SH-SY5Y (cell line): ENCODE results near the gene ACTL8.

ENCODE experiments used
- GATA2 ChIP-seq: IDR thresholded peaks from 2 replicates; pipeline ENCODE4 v1.6.1; 2011; ENCODE audit warnings: mild to moderate bottlenecking, low read depth, low read length
- GATA3 ChIP-seq: IDR thresholded peaks from 2 replicates; pipeline ENCODE4 v1.6.1; 2011; ENCODE audit warnings: low read depth, mild to moderate bottlenecking, low read length, moderate library complexity

The ACTL8 gene

DNA sequence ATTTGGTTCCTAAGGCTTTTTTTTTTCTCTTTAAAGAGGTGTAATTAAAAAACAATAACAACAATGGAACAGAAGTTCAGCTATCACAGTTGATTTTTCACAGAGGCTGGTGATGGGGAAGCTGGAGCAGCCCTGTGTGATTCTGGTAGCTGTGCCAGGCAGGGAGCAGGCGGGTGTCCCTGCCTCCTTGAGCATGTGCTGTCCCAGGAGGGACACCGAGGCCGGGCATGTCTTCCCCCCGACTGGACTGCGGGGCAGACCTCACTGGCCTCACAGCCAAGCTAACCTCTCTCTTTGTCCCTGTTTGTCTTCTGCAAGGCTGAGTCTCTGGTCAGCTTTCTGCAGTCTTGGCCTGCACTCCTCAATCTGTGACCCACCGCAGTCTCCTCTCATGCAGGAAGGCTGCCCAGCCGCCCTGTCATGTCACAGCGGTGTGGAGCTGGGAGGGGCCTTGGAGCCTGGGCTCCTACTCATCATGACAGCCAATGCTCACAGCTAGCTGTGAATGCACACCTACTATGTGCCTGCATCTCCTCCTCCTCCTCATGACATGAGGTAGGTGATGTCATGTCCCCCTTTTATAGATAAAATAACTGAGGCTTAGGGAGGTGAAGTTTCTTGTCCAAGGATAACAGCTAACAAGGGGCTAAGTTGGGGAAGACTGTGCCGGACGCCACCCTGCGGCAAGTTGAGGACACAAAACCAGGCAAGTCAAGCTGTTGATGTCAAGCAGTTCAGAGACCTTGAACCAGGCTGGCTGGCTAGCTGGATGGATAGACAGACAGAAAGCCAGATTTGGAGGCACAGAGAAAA is 10.3 kb upstream of the ACTL8 start:
- TF ChIP-seq GATA3 (no peak), GATA2 (no peak)

- TF ChIP-seq GATA3 (no peak), GATA2 (no peak)
These were observed 9.6 kb upstream of the ACTL8 start for GRCh38 chr1:17745479-17745955.

GRCh38 chr1:17746920-17747319 is 8.2 kb upstream of the ACTL8 start:
- no peak for TF ChIP-seq GATA2
- TF ChIP-seq GATA3 = no peak

- TF ChIP-seq GATA3 (no peak), GATA2 (no peak)
These were observed 4.8 kb upstream of the ACTL8 start for GRCh38 chr1:17750333-17750732.

DNA sequence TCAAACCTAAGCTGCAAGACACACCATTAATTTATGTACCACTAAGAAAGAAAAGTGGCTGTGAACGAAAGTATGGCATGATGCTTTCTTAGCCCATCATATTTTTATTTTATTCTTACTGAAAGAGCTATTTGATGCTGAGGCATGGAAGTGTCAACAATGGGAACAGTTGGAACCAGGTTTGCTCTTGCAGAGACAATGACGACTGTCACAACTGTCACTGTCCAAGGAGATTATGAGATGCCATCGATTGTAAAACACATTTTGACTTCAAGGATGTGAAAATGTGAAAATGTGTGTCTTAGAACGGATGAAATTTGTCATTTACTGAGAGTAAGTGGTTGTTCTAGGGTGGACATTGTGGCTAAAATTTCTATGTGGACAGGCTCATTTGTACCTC is 2.8 kb upstream of the ACTL8 start:
- TF ChIP-seq GATA3 = no peak
- no peak for TF ChIP-seq GATA2

- TF ChIP-seq GATA3 = no peak
- TF ChIP-seq GATA2 = no peak
These were observed 2.3 kb downstream of the ACTL8 start for GRCh38 chr1:17757426-17757825.

DNA sequence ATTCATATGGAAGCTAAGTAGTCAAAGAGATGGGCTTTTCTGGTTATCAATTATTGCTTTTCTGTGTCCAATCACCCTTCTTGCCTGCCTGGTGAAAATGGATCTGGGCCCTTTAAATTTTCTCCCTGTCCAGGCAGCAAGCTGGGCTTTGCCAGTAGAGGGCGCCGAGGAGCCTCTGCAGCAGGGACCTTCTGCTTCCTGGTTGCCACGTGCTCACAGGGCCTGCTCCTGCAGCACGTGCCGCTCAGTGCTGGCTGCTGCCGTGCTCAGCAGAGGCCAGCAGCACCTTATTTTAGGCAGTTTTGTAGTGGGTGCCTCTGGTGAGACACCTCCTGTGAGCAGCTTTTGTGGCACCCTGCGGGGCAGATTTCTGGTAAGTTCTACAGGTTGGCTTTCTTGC is 4.0 kb downstream of the ACTL8 start:
- TF ChIP-seq GATA2 (no peak), GATA3 (no peak)

GRCh38 chr1:17762313-17762712 is 7.2 kb downstream of the ACTL8 start:
- TF ChIP-seq GATA2 (no peak), GATA3 (no peak)

- TF ChIP-seq GATA2 (no peak), GATA3 (no peak)
These were observed 8.3 kb downstream of the ACTL8 start for GRCh38 chr1:17763417-17763816.

DNA sequence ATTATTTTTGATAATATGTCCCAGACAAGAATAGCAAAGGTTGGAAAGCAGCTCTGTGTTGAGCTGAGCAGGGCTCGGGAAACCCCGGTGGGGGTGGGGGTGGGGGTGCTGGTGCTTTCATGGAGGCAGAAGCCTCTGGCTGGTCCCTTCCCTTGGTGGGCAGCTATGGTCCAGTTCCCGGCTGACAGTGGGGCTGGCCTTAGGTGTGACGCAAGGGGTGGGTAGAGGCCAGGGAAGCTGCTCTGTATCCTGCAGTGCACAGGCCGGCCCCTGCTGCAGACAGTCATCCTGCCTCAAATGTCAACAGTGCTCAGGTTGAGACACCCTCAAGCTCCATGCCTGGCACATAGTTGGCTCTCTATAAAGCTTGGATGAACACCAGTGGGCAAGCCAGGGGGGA is 8.9 kb downstream of the ACTL8 start:
- TF ChIP-seq GATA3 (no peak), GATA2 (no peak)

- no peak for TF ChIP-seq GATA3
- TF ChIP-seq GATA2 = no peak
These were observed 9.5 kb downstream of the ACTL8 start for GRCh38 chr1:17764591-17764990.

- TF ChIP-seq GATA2 (no peak), GATA3 (no peak)
These were observed 10.6 kb downstream of the ACTL8 start for GRCh38 chr1:17765444-17766411.

DNA sequence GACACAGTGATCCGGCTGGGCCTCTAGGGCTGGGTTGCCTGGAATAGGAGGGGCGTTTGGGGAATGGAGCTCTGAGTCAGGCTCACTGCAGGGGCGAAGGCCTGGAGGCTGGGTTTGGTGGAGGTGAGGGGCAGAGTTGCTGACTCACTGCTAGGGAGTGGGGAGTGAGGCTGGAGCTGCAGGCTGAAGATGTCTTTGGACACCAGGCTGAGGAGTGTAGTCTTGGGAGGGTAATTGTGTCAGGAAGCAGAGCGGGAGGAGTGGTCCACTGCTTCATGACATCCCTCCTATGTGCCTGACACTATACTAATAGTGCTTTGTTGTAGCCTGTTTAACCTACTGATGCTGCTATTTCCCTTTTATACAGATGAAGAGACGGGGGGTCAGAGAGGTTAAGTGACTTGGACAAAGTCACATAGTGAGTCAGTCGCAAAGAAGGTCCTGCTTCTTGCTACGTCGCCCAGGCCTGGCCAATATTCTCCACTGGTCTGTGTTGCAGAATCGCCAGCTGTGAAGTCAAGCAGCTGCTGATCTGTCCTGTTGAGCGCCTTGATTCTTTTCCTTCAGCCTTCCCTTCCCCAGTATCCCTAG is 13.6 kb downstream of the ACTL8 start:
- TF ChIP-seq GATA3 = no peak
- no peak for TF ChIP-seq GATA2

DNA sequence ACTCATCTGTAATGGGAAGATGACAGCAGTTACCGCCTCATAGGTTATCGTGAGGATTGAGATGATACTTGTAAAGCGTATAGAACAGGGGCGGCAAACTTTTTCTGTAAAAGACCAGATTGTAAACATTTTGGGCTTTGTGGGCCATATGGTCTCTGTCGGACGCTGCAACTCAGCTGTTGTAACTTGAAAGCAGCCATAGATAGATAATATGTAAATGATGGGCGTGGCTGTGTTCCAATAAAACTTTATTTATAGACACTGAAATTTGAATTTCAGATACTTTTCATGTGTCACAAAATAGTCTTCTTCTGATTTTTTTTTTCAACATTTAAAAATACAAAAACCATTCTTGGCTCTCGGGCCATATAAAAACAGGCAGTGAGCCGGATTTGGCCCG is 15.8 kb downstream of the ACTL8 start:
- no peak for TF ChIP-seq GATA3
- TF ChIP-seq GATA2 = no peak
